Measurements from ENCODE around the gene MTUS2. TPM values are rescaled to one million over a fixed set of nuclear protein-coding genes. Genes with fewer than 3 reads are reported as not detected.

Gene MTUS2
- total RNA-seq, 1 experiment from 2014 or later, result 0.35 TPM

GRCh38 chr13:29508876-29509252, 688.7 kb downstream of the MTUS2 start:
- peaks cover 5 to 7% of the 10 kb centered on the region in 2 experiments; a peak in 3 of 4 replicates for H3K4me1 Mint-ChIP-seq
- no peak overlapping the region for H2AFZ ChIP-seq (ENCODE audit: low read length)
- H3K4me2 ChIP-seq (ENCODE audit: insufficient read depth, insufficient read length, low read length), result no peak overlapping the region
- DNase-seq, result no peak
- no peaks in the 10 kb centered on the region for H3K79me2 ChIP-seq (ENCODE audit: insufficient read depth, low read length)
- no peak overlapping the region for H2AK5ac ChIP-seq (ENCODE audit: insufficient read length, low read length)
- H3K56ac ChIP-seq (ENCODE audit: insufficient read length, low read depth, low read length), result no peak overlapping the region
- H3K9ac ChIP-seq (ENCODE audit: extremely low read depth, insufficient read length, low read length), result no peak overlapping the region
- H3K23ac ChIP-seq (ENCODE audit: insufficient read length, low read depth, low read length), result no peak overlapping the region
- H3K23me2 ChIP-seq (ENCODE audit: insufficient read length, low read depth, low read length, poor library complexity, severe bottlenecking), result no peaks in the 10 kb centered on the region
- no peak overlapping the region for H2BK15ac ChIP-seq (ENCODE audit: low read depth, low read length)
- H3K79me1 ChIP-seq (ENCODE audit: insufficient read depth, low read depth, low read length, poor library complexity, severe bottlenecking), result no peaks in the 10 kb centered on the region
- no peaks in the 10 kb centered on the region for H3K9me3 Mint-ChIP-seq
- no peak overlapping the region; a peak in 1 of 7 replicates for H3K27ac Mint-ChIP-seq
- no peak for TF ChIP-seq CTCF (conservative IDR thresholded peaks at IDR 0.05)
- H2BK12ac ChIP-seq (ENCODE audit: insufficient read length, low read depth, low read length), result no peak overlapping the region
- no peak overlapping the region for H3K27ac ChIP-seq (ENCODE audit: insufficient read length, low read depth, low read length)
- no peak overlapping the region for H3K4me3 Mint-ChIP-seq
- no peaks in the 10 kb centered on the region for H3K27me3 ChIP-seq (ENCODE audit: insufficient read depth, low read length)
- H3T11ph ChIP-seq (ENCODE audit: low read length), result no peak overlapping the region
- H2BK120ac ChIP-seq (ENCODE audit: low read depth, low read length, poor library complexity, severe bottlenecking), result no peak overlapping the region
- no peak overlapping the region for H3K4ac ChIP-seq (ENCODE audit: low read depth, low read length)
- H2BK5ac ChIP-seq (ENCODE audit: insufficient read length, low read length), result no peak overlapping the region
- H2BK20ac ChIP-seq (ENCODE audit: low read depth, low read length, poor library complexity, severe bottlenecking), result no peak overlapping the region
- H4K20me1 ChIP-seq (ENCODE audit: control insufficient read depth, insufficient read depth, insufficient read length), result no peaks in the 10 kb centered on the region
- H3K36me3 Mint-ChIP-seq (ENCODE audit: insufficient read depth in 1 of 3, low read depth in 3 of 3), result peaks cover 11 to 38% (median 27%) of the 10 kb centered on the region in 3 experiments; a peak in 6 of 7 replicates
- H4K91ac ChIP-seq (ENCODE audit: insufficient read length, low read depth, low read length), result no peak overlapping the region
- H3K18ac ChIP-seq (ENCODE audit: insufficient read length, low read depth, low read length), result no peak overlapping the region
- no peaks in the 10 kb centered on the region for H3K4me1 ChIP-seq (ENCODE audit: insufficient read depth, low read length)
- no peak overlapping the region for H4K8ac ChIP-seq (replicated peaks; ENCODE audit: insufficient read length, low read depth, low read length)
- H3K9me3 ChIP-seq (ENCODE audit: control insufficient read depth, low read depth, low read length), result no peaks in the 10 kb centered on the region
- no peak overlapping the region for H3K14ac ChIP-seq (ENCODE audit: insufficient read depth, low read length)
- no peak overlapping the region for H4K5ac ChIP-seq (ENCODE audit: insufficient read length, low read depth, low read length)
- no CpG with 5 or more reads among the region's 4 CpGs for WGBS (ENCODE audit: extremely low coverage, insufficient read length, low lambda C conversion rate)
- H3K27me3 Mint-ChIP-seq (ENCODE audit: low read depth), result peaks cover 10% of the 10 kb centered on the region; the same call in 1 of the 2 replicates

All from H9 (cell line).